K562 (cell line): ENCODE data around the gene SLC16A4. TPM values are rescaled to one million over a fixed set of nuclear protein-coding genes. Genes with fewer than 3 reads are reported as not detected.

Experiments used
- ATAC-seq: fragments of 200-7000 bp; cut with Tn5 transposase; 3 replicates; pipeline ENCODE4 v1.9.1; 2020; ENCODE audit warnings: moderate library complexity
- BruUV-seq: library from RNA; stranded (reverse); fragments of 400-500 nt; replicated peaks from 2 replicates; lab custom pipeline; 2021; lab: Mats Ljungman, UMichigan
- CTCF ChIA-PET: fragments of 300-600 bp; formaldehyde crosslinking; extraction: SDS; loops from one replicate; lab custom pipeline; 2021; ENCODE audit warnings: low intra/inter-chr PET ratio; lab: Yijun Ruan, JAX
- POLR2A ChIA-PET: fragments of 300-600, 350-650 bp; sonication (Branson Sonifier 250); formaldehyde crosslinking; extraction: SDS; loops from one replicate; lab custom pipeline; 2021; ENCODE audit warnings: antibody characterized with exemption, inconsistent platforms; lab: Yijun Ruan, JAX
- DNase-seq, 4 experiments: peaks; one replicate each; pipeline versions ENCODE4 v3.0.0 to v3.0.0-alpha.2; 2011 to 2018; ENCODE audit warnings: low spot score in 3 of 4, mixed read lengths in 3 of 4; ENCODE audit errors: extremely low read depth in 1 of 4
- FAIRE-seq: peaks from 2 replicates; lab custom pipeline; 2011; peaks lifted over from hg19 to GRCh38; lab: Jason Lieb, UNC
- H2AFZ ChIP-seq: 2 replicates; pipeline ENCODE4 v1.6.0; 2011; ENCODE audit warnings: low read depth, low read length, control low read depth, inconsistent platforms
- H3K27ac ChIP-seq: fragments of 200-600 bp; 3 replicates; pipeline ENCODE4 v1.8.0; 2011; ENCODE audit warnings: low read depth, mild to moderate bottlenecking, control low read depth, inconsistent platforms, low read length, moderate library complexity, mixed read lengths; ENCODE audit errors: extremely low read depth
- H3K27me3 ChIP-seq, 2 experiments: fragments of 300-600 bp in 1 of 2; 2 replicates in 1 of 2; 3 replicates in 1 of 2; pipeline versions ENCODE4 v1.6.0 to v1.8.0; 2011; ENCODE audit warnings: inconsistent platforms in 2 of 2, low read length in 2 of 2, mild to moderate bottlenecking in 1 of 2, mixed read lengths in 1 of 2, moderate library complexity in 1 of 2; ENCODE audit not compliant: control insufficient read depth in 2 of 2, insufficient read depth in 2 of 2
- H3K36me3 ChIP-seq: fragments of 300-600 bp; 3 replicates; pipeline ENCODE4 v1.8.0; 2011; ENCODE audit warnings: mild to moderate bottlenecking, low read length, inconsistent platforms; ENCODE audit not compliant: control insufficient read depth, insufficient read depth
- H3K4me1 ChIP-seq, 2 experiments: fragments of 200-600 bp in 1 of 2; replicated peaks in 1 of 2; 2 replicates in 1 of 2; 3 replicates in 1 of 2; pipeline versions ENCODE4 v1.5.1 to v1.8.0; 2011; ENCODE audit warnings: inconsistent platforms in 2 of 2, low read length in 2 of 2, mild to moderate bottlenecking in 1 of 2, mixed read lengths in 1 of 2, moderate library complexity in 1 of 2; ENCODE audit not compliant: control insufficient read depth in 2 of 2, insufficient read depth in 2 of 2
- H3K4me2 ChIP-seq: 2 replicates; pipeline ENCODE4 v1.6.1; 2011; ENCODE audit warnings: low read length, control low read depth, inconsistent platforms, mixed read lengths; ENCODE audit not compliant: insufficient read depth
- H3K4me3 ChIP-seq: fragments of 200-600 bp; sonication (generic), shearing (Covaris generic); 2 replicates; pipeline ENCODE4 v1.5.1; 2016; ENCODE audit warnings: control low read depth, inconsistent platforms
- H3K79me2 ChIP-seq: fragments of 200-600 bp; 3 replicates; pipeline ENCODE4 v1.8.0; 2011; ENCODE audit warnings: low read length, inconsistent platforms; ENCODE audit not compliant: control insufficient read depth, insufficient read depth
- H3K9ac ChIP-seq, 2 experiments: 2 replicates each; pipeline versions ENCODE4 v1.6.0 to v1.6.1; 2011; ENCODE audit warnings: low read depth in 2 of 2, low read length in 2 of 2, control low read depth in 1 of 2, inconsistent platforms in 1 of 2, mild to moderate bottlenecking in 1 of 2, mixed read lengths in 1 of 2; ENCODE audit not compliant: insufficient read depth in 1 of 2
- H3K9me1 ChIP-seq: one replicate; pipeline ENCODE4 v1.6.0; 2011; ENCODE audit warnings: inconsistent platforms, mild to moderate bottlenecking, low read length, moderate library complexity; ENCODE audit not compliant: control insufficient read depth, insufficient read depth
- H3K9me3 ChIP-seq: replicated peaks from 2 replicates; pipeline ENCODE4 v1.5.1; 2011; ENCODE audit warnings: low read depth, low read length, inconsistent platforms; ENCODE audit not compliant: control insufficient read depth, insufficient read depth
- H4K20me1 ChIP-seq: replicated peaks from 2 replicates; pipeline ENCODE4 v1.6.1; 2011; ENCODE audit warnings: low read length, inconsistent platforms, mixed read lengths; ENCODE audit not compliant: control insufficient read depth, insufficient read depth
- ARHGAP35 ChIP-seq: fragments of 450-650 bp; IDR thresholded peaks from 2 replicates; pipeline ENCODE4 v1.6.1; 2018; ENCODE audit not compliant: partially characterized antibody
- ARID3B ChIP-seq: fragments of 250-450 bp; sonication (Bioruptor Pico); IDR thresholded peaks from 2 replicates; pipeline ENCODE4 v1.4.0; 2020; ENCODE audit warnings: borderline replicate concordance
- GABPA ChIP-seq: fragments of 200-800 bp; sonication (Bioruptor generic); conservative IDR thresholded peaks from 2 replicates; pipeline ENCODE4 v1.6.1; 2016; ENCODE audit warnings: low read depth, missing genetic modification characterization, missing compliant biosample characterization
- GTF2B ChIP-seq: IDR thresholded peaks from 2 replicates; pipeline ENCODE4 v1.6.1; 2011; ENCODE audit not compliant: insufficient read length; ENCODE audit errors: extremely low read depth
- HOXB6 ChIP-seq: fragments of 250-450 bp; sonication (Bioruptor Pico); IDR thresholded peaks from 2 replicates; pipeline ENCODE4 v1.5.1; 2022; ENCODE audit warnings: mild to moderate bottlenecking, borderline replicate concordance
- IRF1 ChIP-seq: sonication (generic); formaldehyde crosslinking; IDR thresholded peaks from 2 replicates; pipeline ENCODE4 v1.8.0; 2022; ENCODE audit warnings: missing genetic modification reagents, mild to moderate bottlenecking, borderline replicate concordance
- PRDM10 ChIP-seq: fragments of 450-650 bp; IDR thresholded peaks from 2 replicates; pipeline ENCODE4 v1.6.1; 2018; ENCODE audit not compliant: partially characterized antibody
- RFX1 ChIP-seq: fragments of 450-650 bp; IDR thresholded peaks from 2 replicates; pipeline ENCODE4 v1.6.1; 2016; ENCODE audit warnings: mild to moderate bottlenecking, moderate library complexity
- U2AF1 ChIP-seq: fragments of 200-400 bp; formaldehyde crosslinking; optimal IDR thresholded peaks from 2 replicates; pipeline ENCODE3; 2017; ENCODE audit warnings: mild to moderate bottlenecking, low read depth, low read length, moderate library complexity
- ZBTB34 ChIP-seq: fragments of 250-450 bp; sonication (Bioruptor Pico); IDR thresholded peaks from 2 replicates; pipeline ENCODE4 v1.8.0; 2021; ENCODE audit warnings: mild to moderate bottlenecking, moderate library complexity
- ZNF12 ChIP-seq: sonication (generic); formaldehyde crosslinking; IDR thresholded peaks from 2 replicates; pipeline ENCODE4 v1.4.0; 2020; ENCODE audit warnings: mild to moderate bottlenecking, missing genetic modification reagents
- WGBS: fragments of 100-300 bp; shearing (Covaris generic); methylation state at CpG from one replicate; pipeline ENCODE4 v1.1.6; 2016; ENCODE audit warnings: low coverage, mixed read lengths; ENCODE audit not compliant: insufficient coverage; ENCODE audit errors: missing lambda C conversion rate; 5-methylcytosine and 5-hydroxymethylcytosine counted together
- in situ Hi-C: fragments of 300-500 bp; cut with MboI; formaldehyde crosslinking; loops from 4 replicates; pipeline ENCODE4 v1.15.0; 2018; ENCODE audit warnings: inconsistent platforms, mixed read lengths
- intact Hi-C: fragments of 100-400 bp; cut with micrococcal nuclease; formaldehyde crosslinking; loops from 2 replicates; pipeline ENCODE4 v1.14.2; 2022
- polyA plus RNA-seq, 8 experiments: library from polyadenylated mRNA; depleted of rRNA in 4 of 8; stranded (reverse) in 5 of 8; unstranded in 3 of 8; fragments of >200 nt; fragmentation: Nextera tagmentation in 2 of 8; fragmentation: Illumina TruSeq in 1 of 8; extraction: Ambion mirVana in 2 of 8; extraction: Trizol in 1 of 8; gene quantifications; 2 replicates each; pipeline versions ENCODE4 v1.2.1 to v1.2.3, GENCODE V29; 2011 to 2014; ENCODE audit warnings: inconsistent platforms in 1 of 8, missing spikeins in 1 of 8
- total RNA-seq, 7 experiments: library from RNA; depleted of rRNA in 6 of 7; stranded (reverse); fragments of >200 nt in 6 of 7; fragmentation: Illumina TruSeq in 2 of 7; extraction: Trizol in 2 of 7; gene quantifications; 2 replicates each; pipeline versions ENCODE4 v1.2.1 to v1.2.3, GENCODE V29; 2011 to 2021; ENCODE audit warnings: low replicate concordance in 1 of 7

The SLC16A4 gene
- total and polyA plus RNA-seq, 9 of the 15 experiments (the other 6 are each of a cell fraction or from before 2014, with no cell fraction given), result 0.04 to 0.31 (median 0.18) TPM; not detected in 1

GRCh38 chr1:110433213-110433612, 42.4 kb upstream of the SLC16A4 start (continued):
- TF ChIP-seq ARID3B (CRISPR knock-in tag), result no peak

- Histone ChIP-seq H3K36me3 (no peaks in the 10 kb centered on the region), H3K4me1 (peaks cover 10 to 23% of the 10 kb centered on the region in 2 experiments; a peak in 4 of 5 replicates), H3K4me3 (no peak overlapping the region), H3K9me1 (no peaks in the 10 kb centered on the region), H3K27ac (no peak overlapping the region), H3K79me2 (no peaks in the 10 kb centered on the region), H3K9ac (no peak overlapping the region; a peak in 1 of 4 replicates), H3K27me3 (peaks cover 32 to 53% of the 10 kb centered on the region in 2 experiments), H3K9me3 (no peaks in the 10 kb centered on the region), H4K20me1 (0 out of 2 replicates have a peak, but pooled peaks cover 3% of the 10 kb centered on the region), H2AFZ (no peak overlapping the region), H3K4me2 (no peak overlapping the region)
- CTCF ChIA-PET, result no interaction called here
- no peak for FAIRE-seq
- intact Hi-C loops (no loop called here), in situ Hi-C loops (no loop called here)
- BruUV-seq, result no TSS peak
- DNase-seq, result no peak
- no peak for ATAC-seq
- 3% methylated on average over 4 of the region's 4 CpGs for WGBS
- POLR2A ChIA-PET, result interaction anchor here (0.5 to 3.5 kb wide), 8 partner anchors 10 to 1927 kb away, joined by 3 to 24 read pairs (median 4); no protein-coding TSS in a partner anchor
- no peak for TF ChIP-seq GABPA
- no peak for TF ChIP-seq PRDM10
- no peak for TF ChIP-seq U2AF1
- no peak for TF ChIP-seq ZNF12 (CRISPR knock-in tag)
- TF ChIP-seq GTF2B, result no peak
- no peak for TF ChIP-seq HOXB6 (CRISPR knock-in tag)
- no peak for TF ChIP-seq RFX1
- no peak for TF ChIP-seq ARHGAP35
- TF ChIP-seq ZBTB34, result no peak
- no peak for TF ChIP-seq IRF1
Measured at GRCh38 chr1:110430901-110431300, 40.1 kb upstream of the SLC16A4 start.
